SK-N-SH (cell line): Measurements from ENCODE around the gene IZUMO1. TPM values are rescaled to one million over a fixed set of nuclear protein-coding genes. Genes with fewer than 3 reads are reported as not detected.
A peak's percentile ranks its signal among the peaks of the same experiment; 100 is the strongest.
"Not testable (repeated sequence)": the region's sequence is repeated elsewhere in the genome, so short reads cannot be mapped to it uniquely, and the experiment has no call there.

ENCODE experiments used
- CTCF ChIA-PET: fragments of 300-600, 350-600 bp; formaldehyde crosslinking; extraction: SDS; loops from one replicate; lab custom pipeline; 2021; lab: Yijun Ruan, JAX
- POLR2A ChIA-PET: fragments of 350-600 bp; sonication (Branson Sonifier 250); formaldehyde crosslinking; extraction: SDS; loops from one replicate; lab custom pipeline; 2020; ENCODE audit warnings: antibody characterized with exemption, inconsistent platforms; lab: Yijun Ruan, JAX
- DNase-seq: peaks from one replicate; pipeline ENCODE4 v3.0.0; 2012
- H2AFZ ChIP-seq: fragments of 200-600 bp; sonication (generic); 2 replicates; pipeline ENCODE4 v1.8.1; 2016; ENCODE audit warnings: antibody characterized with exemption, mild to moderate bottlenecking, low read depth
- H3F3A ChIP-seq: fragments of 200-600 bp; sonication (generic); replicated peaks from 2 replicates; pipeline ENCODE3; 2016; ENCODE audit warnings: antibody characterized with exemption, mild to moderate bottlenecking; ENCODE audit not compliant: insufficient read depth
- H3K27ac ChIP-seq, 2 experiments: fragments of 200-500 bp in 1 of 2; fragments of 200-600 bp in 1 of 2; sonication (Bioruptor generic) in 1 of 2; sonication (generic), shearing (Covaris generic) in 1 of 2; 2 replicates each; pipeline versions ENCODE4 v1.5.1 to v1.6.1; 2014 to 2016; ENCODE audit warnings: low read depth in 2 of 2, inconsistent platforms in 1 of 2, low read length in 1 of 2, mild to moderate bottlenecking in 1 of 2, mixed read lengths in 1 of 2
- H3K27me3 ChIP-seq: fragments of 200-600 bp; sonication (generic), shearing (Covaris generic); 2 replicates; pipeline ENCODE4 v1.6.1; 2016; ENCODE audit warnings: mixed run types; ENCODE audit not compliant: insufficient read depth
- H3K36me3 ChIP-seq, 2 experiments: fragments of 200-500 bp in 1 of 2; fragments of 200-600 bp in 1 of 2; sonication (Bioruptor generic) in 1 of 2; sonication (generic) in 1 of 2; replicated peaks in 1 of 2; 2 replicates each; pipeline versions ENCODE3 to v1.5.1; 2014 to 2016; ENCODE audit warnings: low read length in 1 of 2, mild to moderate bottlenecking in 1 of 2; ENCODE audit not compliant: insufficient read depth in 2 of 2, control insufficient read depth in 1 of 2
- H3K4me1 ChIP-seq, 2 experiments: fragments of 200-500 bp in 1 of 2; fragments of 200-600 bp in 1 of 2; sonication (Bioruptor generic) in 1 of 2; sonication (generic), shearing (Covaris generic) in 1 of 2; 2 replicates each; pipeline versions ENCODE4 v1.5.1 to v1.6.1; 2014 to 2016; ENCODE audit warnings: low read depth in 1 of 2, low read length in 1 of 2, mixed run types in 1 of 2; ENCODE audit not compliant: insufficient read depth in 2 of 2, control insufficient read depth in 1 of 2
- H3K4me2 ChIP-seq: fragments of 200-600 bp; sonication (generic), shearing (Covaris generic); 2 replicates; pipeline ENCODE4 v1.6.1; 2017; ENCODE audit warnings: mixed run types
- H3K4me3 ChIP-seq, 2 experiments: fragments of 200-500 bp in 1 of 2; fragments of 200-600 bp in 1 of 2; sonication (Bioruptor generic) in 1 of 2; sonication (generic), shearing (Covaris generic) in 1 of 2; 2 replicates each; pipeline versions ENCODE4 v1.5.1 to v1.8.1; 2014 to 2016; ENCODE audit warnings: low read depth in 2 of 2, inconsistent platforms in 1 of 2, low read length in 1 of 2, mild to moderate bottlenecking in 1 of 2, mixed read lengths in 1 of 2, moderate library complexity in 1 of 2
- H3K79me2 ChIP-seq: fragments of 200-600 bp; sonication (generic); 2 replicates; pipeline ENCODE4 v1.8.1; 2017; ENCODE audit warnings: mild to moderate bottlenecking; ENCODE audit not compliant: insufficient read depth
- H3K9ac ChIP-seq: fragments of 200-600 bp; sonication (generic); 2 replicates; pipeline ENCODE4 v1.6.1; 2017; ENCODE audit warnings: mixed run types
- H3K9me2 ChIP-seq: fragments of 200-600 bp; sonication (generic); 2 replicates; pipeline ENCODE4 v1.6.1; 2017; ENCODE audit warnings: mixed run types
- H3K9me3 ChIP-seq: fragments of 200-600 bp; sonication (generic); 2 replicates; pipeline ENCODE4 v1.6.1; 2017; ENCODE audit warnings: mixed run types, mild to moderate bottlenecking, moderate library complexity
- H4K20me1 ChIP-seq: fragments of 200-600 bp; sonication (generic); 2 replicates; pipeline ENCODE4 v1.6.1; 2017; ENCODE audit warnings: mild to moderate bottlenecking, mixed run types; ENCODE audit not compliant: insufficient read depth
- CHD2 ChIP-seq: fragments of 150-350 bp; IDR thresholded peaks from 2 replicates; pipeline ENCODE4 v1.6.1; 2018; ENCODE audit warnings: low read length; ENCODE audit not compliant: partially characterized antibody
- EP300 ChIP-seq, 2 experiments: IDR thresholded peaks; 2 replicates each; pipeline versions ENCODE4 v1.4.0 to v1.6.1; 2012; ENCODE audit warnings: borderline replicate concordance in 1 of 2, low read depth in 1 of 2, low read length in 1 of 2
- EZH2phosphoT487 ChIP-seq: fragments of 200-600 bp; sonication (generic); IDR thresholded peaks from 2 replicates; pipeline ENCODE4 v1.6.1; 2017; ENCODE audit warnings: low read depth, mixed run types, mild to moderate bottlenecking, antibody characterized with exemption, moderate library complexity, borderline replicate concordance
- FOXJ3 ChIP-seq: sonication (generic); formaldehyde crosslinking; IDR thresholded peaks from 2 replicates; pipeline ENCODE4 v1.5.1; 2020; ENCODE audit warnings: mild to moderate bottlenecking, missing genetic modification reagents
- JUND ChIP-seq: IDR thresholded peaks from 2 replicates; pipeline ENCODE4 v1.4.0; 2012
- NRF1 ChIP-seq: IDR thresholded peaks from 2 replicates; pipeline ENCODE4 v1.6.1; 2012; ENCODE audit warnings: low read depth, mild to moderate bottlenecking, low read length
- RXRA ChIP-seq: IDR thresholded peaks from 2 replicates; pipeline ENCODE4 v1.4.0; 2012; ENCODE audit warnings: low read depth, mild to moderate bottlenecking, borderline replicate concordance
- TEAD4 ChIP-seq: IDR thresholded peaks from 2 replicates; pipeline ENCODE4 v1.4.0; 2012; ENCODE audit warnings: mild to moderate bottlenecking, borderline replicate concordance; ENCODE audit not compliant: insufficient read depth
- WGBS: methylation state at CpG from one replicate; pipeline ENCODE4 v1.1.6; 2017; ENCODE audit warnings: low lambda C conversion rate; 5-methylcytosine and 5-hydroxymethylcytosine counted together
- polyA plus RNA-seq, 3 experiments: library from polyadenylated mRNA; depleted of rRNA; stranded (reverse); fragments of >200 nt; gene quantifications; 2 replicates each; pipeline ENCODE4 v1.2.3, GENCODE V29; 2012
- TF ChIP-seq, protein P1 (sequence below): IDR thresholded peaks from 2 replicates; pipeline ENCODE4; 2012

Gene IZUMO1
- polyA plus RNA-seq, 1 of the 3 experiments (the other 2 are of a cell fraction): 0.03 TPM

DNA sequence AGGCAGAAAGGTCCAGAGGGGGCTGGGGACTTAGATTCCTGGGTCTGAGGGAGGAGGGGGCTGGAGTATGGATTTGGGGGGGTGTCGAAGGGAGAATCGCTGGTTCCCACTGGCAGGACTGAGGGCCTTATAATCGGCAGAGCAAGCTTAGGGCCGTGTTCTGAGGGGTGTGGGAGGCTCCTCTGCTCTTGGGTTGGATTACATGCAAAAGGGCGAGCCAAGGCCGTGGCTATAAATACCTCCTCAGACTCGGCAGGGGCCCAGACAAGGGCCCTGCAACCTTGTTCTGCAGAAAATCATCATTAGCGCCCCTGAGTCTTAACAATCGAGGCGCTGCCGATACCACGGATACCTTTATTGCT, 26.5 kb downstream of the IZUMO1 start (continued):
- no peak for TF ChIP-seq EZH2phosphoT487
- TF ChIP-seq FOXJ3 (CRISPR knock-in tag): no peak
- no peak for TF ChIP-seq NRF1
- TF ChIP-seq TEAD4: no peak
- TF ChIP-seq, protein P1, sequence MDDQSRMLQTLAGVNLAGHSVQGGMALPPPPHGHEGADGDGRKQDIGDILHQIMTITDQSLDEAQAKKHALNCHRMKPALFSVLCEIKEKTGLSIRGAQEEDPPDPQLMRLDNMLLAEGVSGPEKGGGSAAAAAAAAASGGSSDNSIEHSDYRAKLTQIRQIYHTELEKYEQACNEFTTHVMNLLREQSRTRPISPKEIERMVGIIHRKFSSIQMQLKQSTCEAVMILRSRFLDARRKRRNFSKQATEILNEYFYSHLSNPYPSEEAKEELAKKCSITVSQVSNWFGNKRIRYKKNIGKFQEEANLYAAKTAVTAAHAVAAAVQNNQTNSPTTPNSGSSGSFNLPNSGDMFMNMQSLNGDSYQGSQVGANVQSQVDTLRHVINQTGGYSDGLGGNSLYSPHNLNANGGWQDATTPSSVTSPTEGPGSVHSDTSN: no peak
- TF ChIP-seq RXRA: no peak
- TF ChIP-seq EP300 (IDR thresholded peaks at IDR 0.05; ENCODE audit: borderline replicate concordance in 1 of 2, low read depth in 1 of 2, low read length in 1 of 2): no peak

DNA sequence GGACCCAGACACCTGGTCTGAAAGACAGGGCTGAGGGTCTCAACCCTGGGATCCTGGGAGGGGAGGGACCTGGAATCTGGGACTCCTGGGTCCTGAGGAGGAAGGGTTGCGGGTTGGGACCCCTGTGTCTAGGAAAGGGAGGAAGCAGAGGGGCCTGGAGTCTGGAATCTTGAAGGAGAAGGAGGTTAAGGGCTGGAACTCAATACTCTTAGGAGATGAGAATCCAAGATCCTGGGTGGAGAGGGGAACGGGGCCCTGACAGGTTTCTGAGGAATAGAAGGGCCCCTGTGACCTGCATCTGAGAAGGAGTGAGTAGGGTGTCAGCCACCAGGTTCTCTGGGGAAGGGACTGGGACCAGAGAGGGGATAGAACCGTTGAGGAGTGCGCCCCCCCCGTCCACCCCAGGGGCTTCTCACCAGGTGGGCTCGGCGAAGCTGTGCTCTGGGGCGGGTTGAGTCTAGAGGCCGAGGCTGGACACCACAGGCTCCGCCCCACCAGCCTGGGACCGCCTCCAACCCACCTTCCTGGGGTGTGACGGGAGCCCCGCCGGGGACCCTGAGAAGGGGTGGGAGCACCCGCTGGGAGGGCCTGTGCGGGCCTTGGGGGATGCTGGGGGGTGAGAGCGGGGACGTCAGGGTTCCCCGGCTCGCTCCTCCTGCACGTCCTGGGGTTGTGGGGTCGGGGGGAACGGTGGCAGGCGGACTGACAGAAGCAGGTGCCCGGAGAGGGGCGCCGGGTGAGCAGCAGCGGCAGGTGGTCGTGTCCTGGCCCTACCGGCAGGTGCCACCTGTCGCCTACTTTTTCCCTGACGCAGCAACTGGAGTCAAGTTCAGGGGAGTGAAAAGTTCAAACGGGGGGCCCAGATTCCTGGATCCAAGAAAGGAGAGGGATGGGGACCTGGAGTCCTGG, 27.2 kb downstream of the IZUMO1 start, which contains the start of gene MAMSTR:
MAMSTR (minus strand) TSS at position 463 of the 909 bp plus-strand sequence. CDS start 694 bp downstream, outside the sequence.
- Histone ChIP-seq H3K4me1 (peaks cover 10 to 30% of the 10 kb centered on the region in 2 experiments; a peak in 2 of 4 replicates), H3K4me3 (peak within 1 kb of the TSS in 1 of 2 experiments; percentile 62; a peak in 2 of 4 replicates), H3K27me3 (no peaks in the 10 kb centered on the region), H3F3A (peaks cover 6% of the 10 kb centered on the region), H3K36me3 (no peaks in the 10 kb centered on the region), H3K27ac (peak within 1 kb of the TSS; percentile 87 to 88; a peak in 2 of 4 replicates), H2AFZ (no peak within 1 kb of the TSS; the same call in 1 of the 2 replicates), H3K79me2 (peaks cover 9% of the 10 kb centered on the region), H4K20me1 (no peaks in the 10 kb centered on the region), H3K9me2 (no peaks in the 10 kb centered on the region), H3K9ac (peak within 1 kb of the TSS; percentile 84; the same call in 1 of the 2 replicates), H3K9me3 (no peaks in the 10 kb centered on the region), H3K4me2 (peak within 1 kb of the TSS; percentile 56)
- 96% methylated on average over 26 of the region's 33 CpGs for WGBS
- ChIA-PET POLR2A (no interaction called here), CTCF (interaction anchor here (0.8 to 2.6 kb wide), 2 partner anchors 20 to 26 kb away, joined by 3 to 13 read pairs; no protein-coding TSS in a partner anchor)
- no peak for DNase-seq
- TF ChIP-seq CHD2 (no peak), EP300 (IDR thresholded peaks at IDR 0.05; ENCODE audit: borderline replicate concordance in 1 of 2, low read depth in 1 of 2, low read length in 1 of 2) (no peak), JUND (no peak)
- TF ChIP-seq, protein P1: no peak

DNA sequence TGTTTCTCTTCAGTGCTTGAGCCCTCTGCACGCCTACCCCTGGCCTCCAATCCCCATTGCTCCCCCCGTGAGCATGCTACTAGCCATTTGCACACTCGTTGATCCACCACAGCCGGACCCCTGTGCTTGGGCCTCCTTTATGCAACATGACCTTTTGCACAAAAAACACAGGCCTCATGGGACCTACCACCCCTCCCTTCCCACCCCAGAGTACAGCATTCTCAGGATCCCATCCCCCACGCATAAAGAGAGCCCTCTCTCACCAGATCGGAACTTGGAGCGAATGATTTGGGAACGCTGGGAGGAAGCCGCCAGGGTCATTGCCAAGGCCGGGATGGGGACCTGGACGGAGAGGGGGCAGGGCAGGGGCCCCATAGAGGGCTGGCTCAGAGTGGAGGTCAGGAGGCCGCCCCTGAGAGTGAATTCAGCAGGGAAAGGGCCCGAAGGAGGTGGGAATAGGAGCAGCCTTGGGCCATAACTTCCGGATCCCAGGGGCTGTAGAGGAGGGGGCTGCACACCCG, 27.9 kb downstream of the IZUMO1 start:
- no peak for TF ChIP-seq EZH2phosphoT487
- Histone ChIP-seq H3K4me2 (no peak overlapping the region), H3K9ac (no peak overlapping the region), H3K79me2 (peaks cover 10% of the 10 kb centered on the region), H3K9me2 (no peaks in the 10 kb centered on the region), H3K36me3 (no peaks in the 10 kb centered on the region), H4K20me1 (no peaks in the 10 kb centered on the region), H3K4me1 (peaks cover 8 to 30% of the 10 kb centered on the region in 2 experiments; a peak in 2 of 4 replicates), H3F3A (peaks cover 4% of the 10 kb centered on the region), H3K27ac (no peak overlapping the region), H3K27me3 (no peaks in the 10 kb centered on the region), H3K4me3 (no peak overlapping the region), H3K9me3 (no peaks in the 10 kb centered on the region), H2AFZ (no peak overlapping the region)
- ChIA-PET CTCF (no interaction called here), POLR2A (no interaction called here)
- WGBS: 95% methylated on average over 13 of the region's 15 CpGs
- DNase-seq: no peak

DNA sequence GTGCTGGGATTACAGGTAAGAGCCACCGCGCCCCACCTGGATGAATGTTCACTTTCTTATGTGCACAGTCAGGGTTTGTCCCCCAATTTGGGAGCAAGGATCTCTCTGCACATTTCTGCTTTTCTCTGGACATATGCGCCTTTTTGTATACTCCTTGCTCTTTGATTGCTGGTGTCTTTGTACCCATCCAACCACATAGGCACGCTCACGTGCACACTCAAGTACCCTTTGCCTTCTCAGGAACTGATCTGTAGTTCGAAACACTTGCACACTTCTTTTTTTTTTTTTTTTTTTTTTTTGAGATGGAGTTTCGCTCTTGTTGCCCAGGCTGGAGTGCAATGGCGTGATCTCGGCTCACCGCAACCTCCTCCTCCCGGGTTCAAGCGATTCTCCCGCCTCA, 28.6 kb downstream of the IZUMO1 start:
- H3K27me3 ChIP-seq, H3K9ac ChIP-seq, H3K4me2 ChIP-seq, DNase-seq, H3K36me3 ChIP-seq, H3K27ac ChIP-seq, H4K20me1 ChIP-seq, H3F3A ChIP-seq, H2AFZ ChIP-seq, H3K4me3 ChIP-seq, H3K9me3 ChIP-seq, H3K9me2 ChIP-seq, CTCF ChIA-PET: not testable (repeated sequence)
- POLR2A ChIA-PET: interaction anchor here (2.4 kb wide), 1 partner anchor 21 kb away, joined by 11 read pairs; no protein-coding TSS in a partner anchor
- WGBS: 96% methylated on average over 13 of the region's 13 CpGs
- Histone ChIP-seq H3K4me1 (peaks cover 8 to 32% of the 10 kb centered on the region in 2 experiments; a peak in 2 of 4 replicates), H3K79me2 (peaks cover 16% of the 10 kb centered on the region)
